Measurements from ENCODE around the gene NET1.

DNA sequence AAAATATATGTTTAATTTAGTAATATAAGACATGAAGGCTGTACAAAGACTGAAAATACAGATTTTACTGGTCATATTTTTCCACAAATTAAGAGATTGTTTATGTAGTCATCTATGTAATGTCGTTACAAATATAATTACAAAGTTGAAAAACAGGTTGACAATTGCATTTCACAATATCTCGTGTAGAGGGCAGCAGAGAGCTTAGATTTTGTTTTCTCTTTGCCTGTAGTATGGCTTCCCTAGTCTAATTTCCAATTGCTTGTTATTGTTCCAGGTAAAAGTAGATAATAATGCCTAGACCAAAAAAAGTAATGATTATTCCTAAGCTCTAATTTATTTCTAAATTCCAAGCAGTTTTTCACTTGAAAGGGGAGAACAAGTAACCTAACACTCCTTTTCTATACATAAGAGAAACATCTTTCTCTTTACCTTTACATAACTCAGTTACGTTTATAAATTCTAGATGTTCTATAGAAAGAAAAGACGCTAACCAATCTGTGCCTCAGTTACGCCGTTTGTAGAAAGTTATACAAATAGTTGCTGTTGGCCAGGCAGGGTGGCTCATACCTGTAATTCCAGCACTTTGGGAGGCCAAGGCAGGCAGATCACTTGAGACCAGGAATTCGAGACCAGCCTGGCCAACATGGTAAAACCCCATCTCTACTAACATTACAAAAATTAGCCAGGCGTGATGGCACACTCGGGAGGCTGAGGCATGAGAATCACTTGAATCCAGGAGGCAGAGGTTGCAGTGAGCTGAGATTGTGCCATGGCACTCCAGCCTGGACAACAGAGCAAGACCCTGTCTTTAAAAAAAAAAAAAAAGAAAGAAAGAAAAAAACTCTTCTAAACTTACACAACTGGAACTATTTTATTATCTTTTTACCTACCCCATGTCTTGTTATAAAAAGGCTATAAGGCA is 30.0 kb downstream of the NET1 start:
- no peak for TF ChIP-seq POLR2A (IDR thresholded peaks at IDR 0.05)
- peak in 1 of 3 donors; percentile 27 for TF ChIP-seq CTCF (IDR thresholded peaks at IDR 0.05)

All from lower leg skin (tissue), 3 donors.